HL-60/S4 treated with phorbol 12-myristate 13-acetate at 8.2 ng/mL for 4 days and 3 days (cell line): ENCODE data around the gene FNDC3A.
"Not testable (repeated sequence)": the region's sequence is repeated elsewhere in the genome, so short reads cannot be mapped to it uniquely, and the experiment has no call there.

ENCODE experiments used
- in situ Hi-C: fragments of 300-500 bp; cut with MboI; formaldehyde crosslinking; loops from 2 replicates; pipeline ENCODE4 v1.15.0; 2022; ENCODE audit warnings: low sequenced_read_pairs

Gene FNDC3A

GRCh38 chr13:48976576-48977285, 1.0 kb downstream of the FNDC3A start:
- in situ Hi-C loops, result no loop called here

GRCh38 chr13:48977286-48977625, 1.5 kb downstream of the FNDC3A start:
- in situ Hi-C loops, result no loop called here

- in situ Hi-C loops, result no loop called here
Observed at GRCh38 chr13:48977973-48978372, 2.3 kb downstream of the FNDC3A start.

- in situ Hi-C loops, result no loop called here
Observed at GRCh38 chr13:48978942-48979601, 3.4 kb downstream of the FNDC3A start.

- in situ Hi-C loops, result no loop called here
Observed at GRCh38 chr13:48979892-48980291, 4.2 kb downstream of the FNDC3A start.

- in situ Hi-C loops, result no loop called here
Observed at GRCh38 chr13:48983331-48983730, 7.6 kb downstream of the FNDC3A start.

- in situ Hi-C loops, result no loop called here
Observed at GRCh38 chr13:48985756-48986155, 10.0 kb downstream of the FNDC3A start.

GRCh38 chr13:48990900-48991299, 15.2 kb downstream of the FNDC3A start:
- in situ Hi-C loops, result no loop called here

- in situ Hi-C loops, result no loop called here
Observed at GRCh38 chr13:48993150-48993549, 17.4 kb downstream of the FNDC3A start.

GRCh38 chr13:48994706-48995105, 19.0 kb downstream of the FNDC3A start:
- in situ Hi-C loops, result no loop called here

- in situ Hi-C loops, result no loop called here
Observed at GRCh38 chr13:48998641-48999292, 23.1 kb downstream of the FNDC3A start.

GRCh38 chr13:49000247-49000646, 24.5 kb downstream of the FNDC3A start:
- in situ Hi-C loops, result no loop called here

GRCh38 chr13:49018986-49019635, 43.4 kb downstream of the FNDC3A start:
- in situ Hi-C loops, result not testable (repeated sequence)

GRCh38 chr13:49020328-49020727, 44.6 kb downstream of the FNDC3A start:
- in situ Hi-C loops, result no loop called here

- in situ Hi-C loops, result no loop called here
Observed at GRCh38 chr13:49020940-49021553, 45.3 kb downstream of the FNDC3A start.

- in situ Hi-C loops, result no loop called here
Observed at GRCh38 chr13:49021953-49022352, 46.2 kb downstream of the FNDC3A start.

- in situ Hi-C loops, result no loop called here
Observed at GRCh38 chr13:49022472-49023144, 46.9 kb downstream of the FNDC3A start.

- in situ Hi-C loops, result no loop called here
Observed at GRCh38 chr13:49023431-49023830, 47.7 kb downstream of the FNDC3A start.

GRCh38 chr13:49026851-49027250, 51.1 kb downstream of the FNDC3A start:
- in situ Hi-C loops, result no loop called here

GRCh38 chr13:49029570-49029969, 53.9 kb downstream of the FNDC3A start:
- in situ Hi-C loops, result no loop called here

GRCh38 chr13:49030213-49030612, 54.5 kb downstream of the FNDC3A start:
- in situ Hi-C loops, result no loop called here
